EL (cell line): ENCODE results near the gene MAST3.

Experiments used
- DNase-seq: peaks from one replicate; pipeline ENCODE4 v3.0.0-alpha.2; 2016

MAST3 gene

GRCh38 chr19:18114483-18114882, 16.9 kb downstream of the MAST3 start:
- DNase-seq = no peak

DNA sequence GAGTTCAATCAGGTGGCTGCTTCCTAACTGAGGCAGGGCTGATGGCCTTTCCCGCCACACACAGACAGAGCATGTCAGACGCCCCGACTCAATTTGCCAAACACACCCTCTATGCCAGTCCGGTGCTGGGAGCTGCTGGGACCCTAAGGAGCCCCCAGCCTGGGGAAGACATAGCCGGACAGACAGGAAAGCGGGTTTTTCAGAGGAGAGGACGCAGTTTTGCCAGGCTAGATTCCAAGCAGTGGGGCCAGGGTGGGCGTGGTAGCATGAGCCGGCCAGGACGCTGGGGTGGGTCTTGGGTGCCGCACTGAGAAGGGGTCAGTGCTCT, 19.8 kb downstream of the MAST3 start:
- DNase-seq = no peak

DNA sequence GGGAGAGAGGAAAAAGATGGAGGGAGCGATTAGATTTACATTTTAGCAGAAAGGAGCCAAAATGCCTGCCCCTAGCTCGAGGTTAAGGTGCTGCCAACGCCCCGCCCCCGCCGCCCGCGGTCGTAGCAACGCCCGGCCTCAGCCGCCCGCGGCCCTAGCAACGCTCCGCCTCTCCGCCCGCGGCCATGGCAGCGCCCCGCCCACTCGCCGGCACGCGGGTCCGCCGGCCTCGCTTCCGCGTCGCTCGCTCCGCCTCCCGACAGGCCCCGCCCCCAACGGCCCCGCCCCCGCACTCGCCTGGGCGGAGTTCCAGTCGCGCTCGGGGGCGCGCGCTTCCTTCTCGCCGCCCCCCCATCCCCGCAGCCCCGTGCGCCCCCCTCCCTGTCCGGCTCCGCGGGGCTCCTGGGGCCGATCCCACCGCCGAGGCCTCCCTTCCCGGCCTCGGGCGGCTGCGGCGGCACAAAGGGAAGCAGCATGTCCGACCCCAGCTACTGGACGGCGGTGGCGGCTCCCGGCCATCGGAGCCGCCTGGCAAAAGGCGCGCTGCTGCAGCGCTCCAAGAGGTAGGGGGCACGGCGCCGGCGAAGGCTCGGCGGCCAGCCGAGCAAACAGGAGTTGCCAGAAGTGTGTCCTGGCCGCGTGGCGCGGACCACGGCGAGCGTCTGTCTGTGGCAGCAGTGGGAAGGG, 20.3 kb downstream of the MAST3 start:
- DNase-seq = peak; percentile 82

DNA sequence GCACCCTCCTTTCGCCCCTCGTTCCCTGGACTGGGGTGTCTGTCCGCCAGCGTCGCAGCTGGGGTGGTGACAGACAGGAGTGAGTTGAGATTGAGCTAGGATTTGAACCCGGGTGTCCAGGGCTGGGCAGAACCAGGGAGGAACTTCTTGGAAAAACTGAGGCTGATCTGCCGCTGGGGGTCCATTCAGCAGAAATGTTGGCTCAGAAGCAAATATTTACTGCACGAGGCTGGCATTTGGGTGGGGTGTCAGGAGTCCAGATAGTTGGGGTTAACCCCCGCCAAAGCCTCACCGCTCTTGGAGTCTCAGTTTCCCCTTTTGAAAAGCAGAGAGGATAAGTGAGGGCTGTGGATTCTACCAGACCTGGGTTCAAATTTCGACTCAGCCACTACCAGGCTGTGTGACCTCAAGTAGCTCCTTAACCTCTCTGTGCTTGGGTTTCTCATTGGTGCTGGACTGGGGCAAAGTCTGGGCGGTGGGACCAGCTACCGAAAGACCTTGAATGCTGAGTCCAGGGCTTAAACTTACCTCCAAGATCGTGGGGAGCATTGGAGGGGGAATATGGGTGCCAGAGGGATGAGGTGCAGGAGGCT, 20.9 kb downstream of the MAST3 start:
- DNase-seq = no peak

DNA sequence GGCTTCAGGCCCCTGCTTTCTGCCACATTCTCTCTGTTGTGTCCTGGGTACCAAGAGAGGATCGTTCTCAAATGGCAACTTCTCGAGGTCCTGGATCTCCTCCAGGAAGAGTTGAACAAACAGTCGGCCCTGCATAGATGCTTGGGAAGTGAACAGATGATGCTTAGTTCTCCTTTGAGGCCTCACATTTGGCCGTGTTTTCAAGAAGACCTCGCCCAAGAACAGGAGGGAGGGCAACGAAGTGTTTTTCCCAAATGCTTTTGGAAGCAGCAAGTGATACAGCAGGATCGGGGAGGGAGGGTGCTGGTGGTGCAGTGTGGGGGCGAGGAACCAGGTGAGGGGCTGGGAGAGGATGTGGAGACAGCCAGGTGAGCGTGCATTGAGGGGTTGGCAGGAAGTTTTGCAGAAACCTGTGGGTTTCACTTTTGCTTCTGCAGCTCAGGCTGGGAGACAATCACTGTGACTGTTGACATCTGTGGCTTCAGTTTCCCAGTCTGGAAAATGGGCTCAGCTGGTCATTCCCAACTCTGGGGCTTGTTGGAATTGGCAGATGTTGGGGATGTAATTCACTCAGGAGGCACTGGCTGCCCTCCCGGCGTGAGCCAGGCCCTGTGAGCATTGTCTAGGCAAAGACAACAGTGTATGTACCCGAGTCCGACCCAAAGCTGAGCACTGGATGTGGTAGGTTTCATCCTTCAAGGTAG, 21.6 kb downstream of the MAST3 start:
- DNase-seq = no peak

- no peak for DNase-seq
Measured at GRCh38 chr19:18119717-18120105, 22.1 kb downstream of the MAST3 start.

- DNase-seq = no peak
Measured at GRCh38 chr19:18120127-18120526, 22.5 kb downstream of the MAST3 start.

DNA sequence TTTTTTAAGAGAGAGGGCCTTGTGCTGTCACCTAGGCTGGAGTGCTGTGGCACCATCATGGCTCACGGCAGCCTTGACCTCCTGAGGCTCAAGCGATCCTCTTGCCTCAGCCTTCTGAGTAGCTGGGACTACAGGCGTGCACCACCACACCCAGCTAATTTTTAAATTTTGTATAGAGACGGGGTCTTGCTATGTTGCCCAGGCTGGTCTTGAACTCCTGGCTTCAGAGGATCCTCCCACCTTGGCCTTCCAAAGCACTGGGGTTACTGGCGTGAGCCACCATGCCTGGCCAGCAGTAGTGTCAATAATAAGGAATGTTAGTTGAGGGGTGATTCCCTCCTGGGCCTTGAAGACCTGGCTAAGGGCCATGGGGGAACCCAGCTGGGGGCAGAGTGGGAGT, 23.6 kb downstream of the MAST3 start:
- no peak for DNase-seq

- no peak for DNase-seq
Measured at GRCh38 chr19:18122424-18122823, 24.8 kb downstream of the MAST3 start.

GRCh38 chr19:18122860-18123795, 25.6 kb downstream of the MAST3 start:
- DNase-seq = no peak

DNA sequence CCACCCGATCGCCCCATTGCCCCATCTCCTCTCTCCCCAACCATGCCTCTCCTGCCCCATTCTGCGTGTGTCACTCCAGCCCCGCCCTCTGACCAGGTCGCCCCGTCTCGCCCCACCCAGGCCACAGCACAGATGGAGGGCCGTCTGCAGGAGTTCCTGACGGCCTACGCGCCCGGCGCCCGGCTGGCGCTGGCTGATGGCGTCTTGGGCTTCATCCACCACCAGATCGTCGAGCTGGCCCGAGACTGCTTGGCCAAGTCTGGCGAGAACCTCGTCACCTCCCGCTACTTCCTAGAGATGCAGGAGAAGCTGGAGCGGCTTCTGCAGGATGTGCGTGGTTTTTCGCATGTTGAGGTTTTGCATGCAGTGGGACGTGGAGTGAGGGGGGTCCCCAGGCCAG, 26.2 kb downstream of the MAST3 start:
- DNase-seq = no peak

DNA sequence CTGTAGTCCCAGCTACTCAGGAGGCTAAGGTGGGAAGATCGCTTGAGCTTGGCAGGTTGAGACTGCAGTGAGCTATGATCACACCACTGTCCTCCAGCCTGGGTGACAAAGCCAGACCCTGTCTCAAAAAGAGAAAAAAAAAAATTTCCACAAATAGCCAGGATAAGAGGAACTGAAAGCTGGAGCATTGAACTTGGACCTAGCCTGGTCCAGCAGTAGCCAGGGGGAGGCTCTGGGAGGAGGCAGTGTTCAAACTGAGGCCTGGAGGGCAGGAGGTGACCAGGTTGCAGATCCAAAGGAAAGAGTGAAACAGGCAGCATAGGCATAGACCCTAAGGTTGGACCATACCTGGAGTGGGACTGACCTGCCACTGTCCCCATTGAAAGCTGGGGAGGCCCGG, 28.5 kb downstream of the MAST3 start:
- DNase-seq = no peak

DNA sequence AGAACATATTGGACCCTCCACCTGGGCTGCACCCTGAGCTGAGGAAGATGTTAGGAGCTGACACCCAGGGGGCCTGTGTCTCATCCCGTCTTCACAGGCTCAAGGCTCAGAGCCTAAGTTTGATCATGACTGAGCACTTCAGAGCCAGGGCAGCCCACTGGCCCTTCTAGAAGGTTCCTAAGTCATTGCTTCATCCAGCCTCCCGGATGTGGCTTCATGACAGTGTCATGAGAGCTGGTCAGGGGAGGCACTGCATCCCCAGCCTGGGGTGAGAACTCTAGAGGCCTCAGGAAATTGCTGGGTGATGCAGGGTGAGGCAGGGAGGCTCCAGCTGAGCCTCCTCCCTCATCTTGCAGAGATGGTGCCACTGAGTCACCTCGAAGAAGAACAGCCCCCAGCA, 30.5 kb downstream of the MAST3 start:
- DNase-seq = peak; percentile 47

- DNase-seq = no peak
Measured at GRCh38 chr19:18128805-18129204, 31.2 kb downstream of the MAST3 start.

- no peak for DNase-seq
Measured at GRCh38 chr19:18130523-18131242, 33.1 kb downstream of the MAST3 start.

DNA sequence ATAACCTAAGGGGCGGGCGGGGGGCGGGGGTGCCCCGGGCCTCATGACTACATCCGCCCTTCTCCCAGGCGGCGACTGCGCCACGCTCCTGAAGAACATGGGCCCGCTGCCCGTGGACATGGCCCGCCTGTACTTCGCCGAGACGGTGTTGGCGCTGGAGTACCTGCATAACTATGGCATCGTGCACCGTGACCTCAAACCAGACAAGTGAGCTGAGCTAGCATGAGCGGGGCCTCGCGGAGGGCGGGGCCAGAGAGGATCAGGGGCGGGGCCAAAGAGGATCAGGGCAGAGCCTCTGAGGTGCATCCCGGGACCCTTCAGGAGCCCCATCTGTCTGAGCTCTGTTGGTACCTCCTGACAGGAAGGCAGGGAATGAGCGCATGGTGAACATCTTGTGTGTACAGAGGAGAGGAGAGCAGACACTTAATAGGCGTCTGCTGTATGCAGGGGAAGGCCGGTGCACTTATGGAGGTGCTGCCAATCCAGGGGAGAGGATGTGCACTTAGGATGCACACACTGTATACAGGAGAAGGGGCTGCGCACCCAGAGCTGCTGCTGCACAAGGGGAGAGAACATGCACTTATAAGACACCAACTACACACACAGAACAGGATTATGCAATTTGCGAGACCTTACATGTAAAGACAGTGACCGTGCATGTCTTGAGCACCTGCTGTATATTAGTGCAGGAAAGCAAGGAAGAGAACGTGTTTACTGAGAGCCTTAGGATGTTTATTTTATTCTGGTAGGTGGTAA, 34.4 kb downstream of the MAST3 start:
- no peak for DNase-seq

GRCh38 chr19:18135712-18136584, 38.4 kb downstream of the MAST3 start:
- no peak for DNase-seq

DNA sequence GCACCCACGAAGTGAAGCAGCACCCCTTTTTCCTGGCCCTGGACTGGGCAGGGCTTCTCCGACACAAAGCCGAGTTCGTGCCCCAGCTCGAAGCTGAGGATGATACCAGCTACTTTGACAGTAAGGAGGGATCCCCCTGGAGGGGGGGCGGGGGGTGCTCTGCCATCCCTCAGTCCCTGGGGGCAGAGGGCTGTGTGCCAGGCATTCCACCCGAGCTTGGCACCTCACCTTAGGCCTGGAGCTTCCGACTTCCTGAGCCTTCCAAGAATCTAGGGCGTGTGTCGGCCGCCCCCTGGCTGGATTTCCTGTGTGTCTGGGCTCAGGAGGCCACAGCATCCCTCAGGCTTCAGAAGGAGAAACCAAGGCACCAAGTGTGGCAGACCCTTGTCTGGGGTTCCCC, 39.7 kb downstream of the MAST3 start:
- no peak for DNase-seq

DNA sequence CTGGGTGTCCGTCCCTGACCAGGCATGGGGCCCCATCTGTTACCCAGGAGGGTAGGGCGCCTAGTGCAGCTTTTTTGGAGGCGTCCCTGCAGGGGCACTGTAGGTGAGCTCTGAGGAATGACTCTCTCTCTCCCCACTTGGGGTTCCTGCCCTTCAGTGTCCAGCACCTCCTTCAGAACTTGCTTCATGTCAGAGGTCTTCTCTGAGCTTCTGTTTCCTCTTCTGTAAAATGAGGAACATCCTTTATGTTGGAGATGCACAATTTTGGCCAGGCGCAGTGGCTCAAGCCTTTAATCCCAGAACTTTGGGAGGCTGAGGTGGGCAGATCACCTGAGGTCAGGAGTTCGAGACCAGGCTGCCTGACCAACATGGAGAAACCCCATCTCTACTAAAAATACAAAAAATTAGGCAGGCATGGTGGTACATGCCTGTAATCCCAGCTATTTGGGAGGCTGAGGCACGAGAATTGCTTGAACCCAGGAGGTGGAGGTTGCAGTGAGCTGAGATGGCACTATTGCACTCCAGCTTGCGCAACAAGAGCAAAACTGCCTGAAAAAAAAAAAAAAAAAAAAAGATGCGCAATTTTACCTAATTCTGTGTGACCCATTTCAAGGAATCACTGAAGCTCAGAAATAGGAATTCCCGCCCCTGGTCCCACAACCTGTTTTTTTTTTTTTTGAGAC, 40.2 kb downstream of the MAST3 start:
- DNase-seq = no peak

DNA sequence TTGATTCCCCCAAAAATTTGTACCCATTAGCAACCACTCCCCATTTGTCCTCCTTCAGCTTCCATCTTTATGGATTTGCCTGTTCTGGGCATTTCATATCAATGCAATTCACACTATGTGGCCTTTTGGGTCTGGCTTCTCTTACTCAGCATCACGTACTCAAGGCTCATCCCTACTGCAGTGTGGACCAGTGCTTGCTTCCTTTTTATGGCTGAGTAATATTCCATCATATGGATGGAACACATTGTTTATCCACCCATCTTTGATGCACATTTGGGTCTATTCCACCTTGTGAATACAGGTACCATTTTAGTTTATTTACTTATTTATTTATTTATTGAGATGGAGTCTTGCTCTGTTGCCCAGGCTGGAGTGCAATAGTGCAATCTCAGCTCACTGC, 42.9 kb downstream of the MAST3 start:
- no peak for DNase-seq
